GM19397 (cell line): ENCODE data around the gene TSN.

Source experiments
- ATAC-seq: cut with Tn5 transposase; IDR thresholded peaks from one replicate; pipeline ENCODE4 v1.9.1; 2021; ENCODE audit warnings: mild to moderate bottlenecking, moderate library complexity; ENCODE audit not compliant: unreplicated experiment

TSN gene

DNA sequence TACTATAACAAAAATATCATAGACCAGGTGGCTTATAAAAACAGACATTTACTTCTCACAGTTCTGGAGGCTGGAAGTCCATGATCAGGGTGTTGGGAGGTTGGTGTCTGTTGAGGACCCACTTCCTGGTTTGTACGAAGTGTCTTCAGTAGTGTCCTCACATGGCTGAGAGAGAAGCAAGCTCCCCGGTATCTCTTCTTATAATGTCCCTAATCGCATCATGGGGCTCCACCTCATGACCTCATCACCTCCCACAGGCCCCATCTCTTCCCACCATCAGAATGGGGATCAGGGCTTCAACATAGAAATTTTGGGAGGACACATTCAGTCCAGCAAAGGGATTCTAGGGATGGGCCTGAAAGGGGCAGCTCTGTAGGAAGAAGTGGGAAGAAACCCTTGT is 14.0 kb upstream of the TSN start:
- ATAC-seq, result no peak

DNA sequence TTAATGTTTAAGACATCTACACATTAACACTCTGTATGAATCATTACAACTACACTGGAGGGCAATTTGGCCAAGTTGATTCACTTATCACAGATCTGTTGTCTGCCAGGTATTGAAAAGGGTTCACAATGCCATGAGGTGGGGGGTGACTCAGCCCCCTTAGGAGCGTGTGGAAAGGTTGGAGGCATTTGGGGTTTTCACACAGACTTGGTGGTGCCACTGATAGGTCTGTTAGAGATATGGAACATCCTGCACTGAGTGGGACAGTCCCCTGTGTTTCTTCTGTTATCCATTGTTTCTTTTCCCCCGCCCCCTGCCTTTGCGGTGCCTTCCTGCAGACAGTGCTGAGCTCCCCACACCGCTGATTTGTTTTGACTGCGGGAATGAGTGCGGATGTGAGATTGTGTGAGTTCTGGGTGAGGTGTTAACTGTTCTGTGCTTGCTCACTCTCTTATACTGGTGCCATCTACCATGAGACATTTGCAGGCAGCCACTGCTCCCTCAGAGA is 9.3 kb upstream of the TSN start:
- ATAC-seq, result no peak

DNA sequence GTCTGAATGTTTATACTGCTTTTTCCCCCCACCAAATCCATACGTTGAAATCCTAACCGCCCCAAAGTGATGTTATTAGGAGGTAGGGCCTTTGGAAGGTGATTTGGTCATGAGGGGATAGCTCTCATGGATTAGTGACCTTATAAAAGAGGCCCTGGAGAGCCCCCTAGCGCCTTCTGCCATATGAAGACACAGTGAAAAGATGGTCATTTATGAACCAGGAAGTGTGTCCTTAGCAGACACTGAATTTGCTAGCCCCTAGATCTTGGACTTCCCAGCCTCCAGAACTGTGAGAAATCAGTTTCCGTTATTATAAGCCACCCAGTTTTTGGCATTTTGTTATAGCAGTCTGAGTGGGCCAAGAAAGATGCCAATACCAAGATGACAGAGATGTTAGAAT is 7.2 kb upstream of the TSN start:
- no peak for ATAC-seq

DNA sequence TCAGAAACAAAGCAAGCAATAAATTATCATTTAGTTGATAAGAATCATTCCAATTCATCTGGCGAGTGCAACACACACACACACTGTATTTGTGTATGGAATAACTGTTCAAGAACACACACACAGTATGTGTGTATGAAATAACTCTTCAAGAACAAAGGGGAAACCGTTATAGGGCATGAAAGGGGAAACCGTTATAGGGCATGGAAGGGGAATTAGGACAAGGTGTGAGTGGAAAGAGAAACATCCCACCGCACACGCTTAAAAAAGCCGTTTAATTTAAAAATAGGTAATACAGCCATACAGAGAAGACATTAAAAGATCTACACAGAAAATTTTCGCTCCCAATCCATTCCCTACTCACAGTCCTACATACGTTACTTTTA is 607 bp upstream of the TSN start:
- no peak for ATAC-seq

DNA sequence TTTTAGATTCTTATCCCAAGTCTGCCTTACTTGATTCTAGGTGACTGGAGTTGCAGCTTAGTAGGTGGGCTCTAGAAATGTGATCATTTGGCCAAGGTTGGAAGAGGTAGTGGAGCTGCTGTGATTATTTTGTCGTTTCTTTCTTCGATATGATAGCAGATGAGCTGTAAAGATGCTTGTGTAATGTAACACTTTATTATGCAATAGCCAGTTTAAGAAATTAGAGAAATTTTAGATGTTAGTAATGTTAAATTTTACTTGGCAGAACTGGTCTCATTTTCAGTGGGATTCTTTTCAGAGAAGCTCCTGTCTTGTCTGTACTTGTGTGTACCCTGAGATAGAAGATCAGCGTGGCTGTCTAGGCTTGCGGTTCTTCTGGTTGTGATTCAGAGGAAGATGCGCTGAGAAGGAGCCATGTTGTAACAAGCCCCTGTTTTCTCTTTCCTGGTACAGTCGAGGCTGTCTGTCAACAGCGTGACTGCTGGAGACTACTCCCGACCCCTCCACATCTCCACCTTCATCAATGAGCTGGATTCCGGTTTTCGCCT is 9.3 kb downstream of the TSN start:
- ATAC-seq, result no peak

DNA sequence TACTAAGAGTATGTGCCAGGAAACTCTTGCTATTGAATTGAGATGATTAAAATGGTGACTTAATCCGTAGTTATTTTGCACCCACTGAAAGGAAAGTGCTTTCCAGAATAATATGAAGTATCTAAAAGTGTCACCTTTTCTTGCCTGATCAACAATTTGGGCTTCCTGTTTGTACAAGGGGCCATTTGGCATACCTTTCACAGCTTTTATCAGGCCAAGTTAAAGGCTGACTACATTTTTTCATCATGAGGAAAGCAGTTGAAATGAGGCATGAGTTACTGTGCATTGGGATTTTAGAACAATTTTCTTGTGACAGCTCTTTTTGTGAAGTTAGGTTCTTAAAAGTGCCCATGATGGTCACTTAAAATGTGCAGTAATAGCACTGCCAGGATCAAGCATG is 11.2 kb downstream of the TSN start:
- no peak for ATAC-seq

DNA sequence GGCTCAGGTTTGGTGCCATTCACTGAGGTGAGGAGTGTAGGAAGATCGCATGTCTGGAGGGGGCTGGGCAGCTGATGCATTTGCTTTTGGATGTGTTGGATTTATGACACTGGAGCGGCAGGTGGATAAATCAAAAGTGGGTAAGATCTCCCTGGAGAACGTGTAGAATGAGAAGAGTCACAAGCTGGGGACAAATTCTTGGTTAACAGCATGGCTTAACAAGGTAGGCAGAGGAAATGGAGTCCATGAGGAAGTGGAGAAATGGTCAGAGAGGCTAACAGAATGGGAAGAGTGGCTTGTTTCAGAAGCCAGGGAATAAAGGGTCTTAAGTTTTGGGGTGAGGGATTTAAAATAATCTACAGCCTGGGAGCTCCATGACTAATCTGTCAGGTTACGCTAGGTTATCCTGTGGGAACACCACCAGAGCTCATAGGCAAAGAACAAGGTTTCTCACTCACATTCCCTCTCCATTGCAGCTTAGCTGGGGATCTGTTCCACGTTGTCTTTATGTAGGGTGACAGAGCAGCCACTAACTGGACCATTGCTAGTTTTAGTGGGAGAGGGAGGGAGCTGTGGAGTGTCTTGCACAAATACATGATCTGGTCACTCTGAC is 12.8 kb downstream of the TSN start:
- no peak for ATAC-seq

DNA sequence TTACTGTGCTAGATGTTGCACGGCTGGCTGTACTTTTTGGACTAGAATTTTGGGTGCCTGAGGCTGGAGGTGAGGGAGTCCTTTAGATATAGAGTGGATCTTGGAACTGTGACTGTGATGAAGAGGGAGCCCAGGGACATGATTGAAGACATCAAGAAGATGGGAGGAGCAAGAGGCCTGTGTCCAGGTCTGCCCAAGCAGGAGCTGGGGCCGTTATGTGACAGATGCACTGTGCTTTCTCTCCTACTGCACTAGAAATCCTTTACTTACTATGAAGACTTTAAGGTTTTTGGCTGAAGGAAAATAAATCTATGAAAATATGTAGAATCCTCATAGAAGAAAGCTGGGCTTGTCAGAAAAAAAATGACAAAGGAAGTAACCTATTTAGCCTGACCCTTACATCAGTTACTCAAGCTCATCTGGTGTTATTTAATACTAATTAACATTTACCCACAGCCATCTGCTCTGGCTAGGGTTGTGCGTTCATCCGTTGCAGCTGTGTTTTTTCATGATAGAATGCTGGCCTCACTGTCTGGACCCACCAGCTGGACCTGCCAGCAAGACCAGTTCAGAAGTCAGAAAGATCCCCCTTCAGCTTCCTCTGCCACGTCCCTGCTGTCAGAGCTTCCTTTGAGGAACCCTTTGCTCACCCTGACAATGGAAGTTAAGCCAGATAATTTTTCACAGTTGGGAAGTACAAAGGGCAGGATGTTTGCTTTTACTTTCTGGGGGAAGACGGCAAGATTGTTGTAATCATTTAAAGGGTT is 16.7 kb downstream of the TSN start:
- ATAC-seq, result no peak

DNA sequence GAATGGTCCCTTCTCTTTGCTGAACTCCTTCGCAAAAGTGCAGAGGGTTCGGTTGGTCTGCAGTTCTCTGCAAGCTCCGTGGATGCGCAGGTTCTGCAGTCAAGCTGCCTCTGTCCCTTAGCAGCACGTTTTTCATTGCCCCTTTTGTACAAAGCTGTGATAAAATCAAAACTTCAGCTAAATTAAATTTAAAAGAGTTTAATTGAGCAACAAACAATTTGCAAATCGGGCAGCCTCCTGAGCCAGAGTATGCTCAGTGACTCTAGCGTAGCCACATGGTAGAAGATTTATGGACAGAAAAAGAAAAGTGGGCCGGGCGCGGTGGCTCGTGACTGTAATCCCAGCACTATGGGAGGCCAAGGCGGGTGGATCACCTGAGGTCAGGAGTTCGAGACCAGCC is 18.8 kb downstream of the TSN start:
- ATAC-seq, result no peak

DNA sequence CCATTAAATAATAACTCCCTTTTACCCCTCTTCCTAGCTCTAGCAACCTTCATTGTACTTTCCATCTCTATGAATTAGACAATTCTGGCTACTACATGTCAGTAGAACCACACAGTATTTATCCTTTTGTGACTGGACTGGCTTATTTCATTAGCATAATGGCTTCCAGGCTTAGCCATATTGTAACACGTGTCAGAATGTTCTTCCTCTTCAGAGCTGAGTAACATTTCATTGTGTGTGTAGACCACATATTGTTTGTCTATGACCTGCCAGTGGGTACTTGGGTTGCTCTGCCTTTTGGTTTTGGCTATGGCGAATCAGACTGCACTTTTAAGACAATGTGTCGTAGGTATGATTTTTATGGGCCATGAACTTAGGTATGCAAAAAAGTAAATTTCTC is 20.9 kb downstream of the TSN start:
- no peak for ATAC-seq

DNA sequence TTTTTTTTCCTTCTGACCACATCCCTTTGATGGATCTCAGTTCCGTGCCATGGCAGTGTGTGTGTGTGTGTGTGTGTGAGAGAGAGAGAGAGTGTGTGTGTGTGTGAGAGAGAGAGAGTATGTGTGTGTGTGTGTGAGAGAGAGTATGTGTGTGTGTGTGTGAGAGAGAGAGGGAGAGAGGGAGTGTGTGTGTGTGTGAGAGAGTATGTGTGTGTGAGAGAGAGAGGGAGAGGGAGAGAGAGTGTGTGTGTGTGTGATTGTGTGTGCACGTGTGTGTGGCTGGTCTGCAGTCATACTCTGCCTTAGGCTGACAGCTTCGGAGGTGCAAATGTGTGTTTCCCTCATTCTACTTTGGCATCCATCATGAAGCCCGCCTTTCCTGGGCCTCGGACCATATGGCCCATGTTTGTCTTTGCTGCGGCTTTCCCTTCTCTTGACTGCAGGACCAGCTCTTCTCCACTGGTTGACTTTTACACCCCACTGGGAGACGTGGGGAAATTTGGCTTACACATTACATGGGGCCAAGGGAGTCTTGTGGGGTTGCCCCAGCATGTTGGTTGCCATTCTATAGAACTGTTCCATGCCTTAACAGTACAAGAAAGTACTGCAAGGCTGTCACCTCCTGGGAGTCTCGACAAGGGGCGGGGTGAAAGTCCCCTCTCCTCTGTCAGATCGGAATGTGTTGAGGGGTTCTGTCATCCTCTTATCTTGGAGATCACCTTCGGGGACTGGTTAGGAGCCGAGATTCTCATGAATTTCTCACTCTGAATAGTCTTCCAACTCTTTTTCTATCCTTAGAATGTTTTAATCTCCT is 21.6 kb downstream of the TSN start:
- ATAC-seq, result no peak

DNA sequence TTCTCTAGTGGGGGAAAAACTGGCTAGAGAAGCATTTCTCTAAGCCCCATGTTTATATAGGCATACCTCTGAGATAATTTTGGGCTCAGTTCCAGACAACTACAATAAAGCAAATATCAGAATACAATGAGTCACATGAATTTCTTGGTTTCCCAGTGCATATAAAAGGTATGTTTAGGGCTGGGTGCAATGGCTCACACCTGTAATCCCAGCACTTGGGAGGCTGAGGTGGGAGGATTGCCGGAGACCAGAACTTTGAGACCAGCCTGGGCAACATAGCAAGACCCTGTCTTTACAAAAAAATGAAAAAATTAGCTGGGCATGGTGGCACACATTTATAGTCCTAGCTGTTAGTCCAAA is 22.2 kb downstream of the TSN start:
- no peak for ATAC-seq

DNA sequence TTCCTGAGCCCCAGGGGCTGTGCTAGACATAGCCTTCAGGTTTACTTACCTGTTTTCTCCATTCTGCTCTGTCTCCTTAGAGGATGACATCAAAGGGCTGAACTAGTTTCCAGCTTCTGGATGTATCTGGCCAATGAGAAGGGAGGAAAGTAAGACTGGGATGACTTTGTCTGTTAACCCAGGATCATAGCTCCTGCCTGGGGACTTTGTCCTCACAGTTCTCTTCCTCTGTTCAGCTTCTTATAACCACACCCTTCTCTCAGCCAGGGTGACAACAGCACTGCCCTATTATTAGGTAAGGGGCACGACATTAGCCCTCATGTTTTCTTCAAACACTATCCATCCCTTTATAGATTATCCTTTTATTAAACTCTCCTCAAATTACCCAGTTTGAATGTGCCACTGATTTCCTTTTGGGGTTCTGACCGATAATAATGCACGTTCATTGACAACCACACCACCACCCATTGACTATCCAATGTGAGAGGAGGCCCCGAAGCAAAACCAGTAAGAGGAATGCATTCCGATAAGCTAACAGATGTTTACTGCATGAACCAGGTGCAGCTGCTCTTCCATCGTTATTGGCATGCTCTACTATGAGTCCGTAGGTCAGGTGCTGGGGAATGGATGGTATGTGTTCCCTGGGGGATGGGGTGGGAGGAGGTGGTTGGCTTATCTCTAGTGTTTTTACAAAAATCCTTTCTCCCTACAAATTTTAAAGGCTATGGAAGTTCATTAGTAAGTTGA is 23.5 kb downstream of the TSN start:
- no peak for ATAC-seq

DNA sequence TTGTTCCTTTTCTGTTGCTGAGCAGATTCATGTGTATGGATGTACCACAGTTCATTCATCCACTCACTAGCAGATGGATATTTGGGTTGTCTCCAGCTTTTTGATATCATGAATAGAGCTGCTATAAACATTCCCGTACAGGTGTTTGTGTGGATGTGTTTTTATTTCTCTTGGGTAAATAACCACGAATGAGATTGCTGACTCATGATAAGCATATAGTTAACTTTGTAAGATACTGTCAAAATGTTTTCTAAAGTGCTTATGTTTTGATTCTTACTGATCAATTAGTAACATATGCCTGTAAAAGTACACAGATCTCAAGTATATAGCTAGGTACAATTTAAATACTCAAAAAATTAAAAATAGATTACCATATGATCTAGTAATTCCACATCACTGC is 27.7 kb downstream of the TSN start:
- ATAC-seq, result no peak

DNA sequence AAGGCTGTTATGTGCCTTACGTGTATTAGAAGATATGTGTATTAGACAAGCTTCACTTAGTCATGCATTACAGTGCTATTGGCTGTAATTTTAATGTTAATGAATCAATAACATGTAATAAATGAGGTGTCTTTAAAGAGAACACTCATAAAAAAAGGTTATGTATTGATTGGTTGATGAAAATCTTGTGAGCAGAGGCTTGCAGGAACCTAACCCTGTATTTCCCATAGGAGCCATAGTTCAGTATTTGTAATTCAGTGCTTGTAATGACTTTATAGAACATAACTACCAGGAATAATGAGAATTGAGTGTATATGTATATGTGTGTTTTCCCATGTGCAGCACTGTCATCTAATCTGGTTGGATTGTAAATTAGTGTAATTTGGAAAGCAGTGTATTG is 33.2 kb downstream of the TSN start:
- no peak for ATAC-seq

DNA sequence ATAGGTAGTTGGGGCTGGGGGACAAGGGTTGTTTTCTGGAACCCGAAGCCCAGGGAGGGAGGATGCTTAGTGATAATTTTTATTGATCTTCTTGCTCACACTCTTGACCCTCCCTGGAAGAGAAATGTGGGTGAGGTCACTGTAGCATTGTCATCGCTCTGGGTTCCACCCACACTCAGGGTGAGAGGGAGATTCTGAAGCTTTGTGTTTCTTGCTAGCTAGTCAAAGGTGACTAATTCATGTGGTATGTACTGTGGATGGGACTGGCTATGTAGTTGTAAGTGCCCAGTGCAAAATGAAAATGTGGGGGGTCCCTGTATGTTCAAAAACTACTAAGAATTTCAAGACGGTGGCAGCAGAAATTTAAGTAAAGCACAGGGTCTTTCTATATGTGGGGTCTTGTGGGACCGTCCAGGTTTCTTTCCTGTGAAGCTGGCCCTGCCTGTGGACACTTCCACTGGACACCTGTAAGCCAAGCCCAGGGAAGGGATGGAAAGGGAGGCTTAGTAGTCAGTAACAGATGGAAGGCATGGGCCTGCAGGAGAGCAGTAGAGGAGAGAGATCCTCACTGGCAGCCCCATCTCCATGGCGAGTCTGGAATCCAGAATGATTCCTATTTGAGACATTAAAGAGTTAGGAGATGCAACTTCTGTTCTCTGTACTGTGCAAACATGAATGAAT is 35.0 kb downstream of the TSN start:
- no peak for ATAC-seq

DNA sequence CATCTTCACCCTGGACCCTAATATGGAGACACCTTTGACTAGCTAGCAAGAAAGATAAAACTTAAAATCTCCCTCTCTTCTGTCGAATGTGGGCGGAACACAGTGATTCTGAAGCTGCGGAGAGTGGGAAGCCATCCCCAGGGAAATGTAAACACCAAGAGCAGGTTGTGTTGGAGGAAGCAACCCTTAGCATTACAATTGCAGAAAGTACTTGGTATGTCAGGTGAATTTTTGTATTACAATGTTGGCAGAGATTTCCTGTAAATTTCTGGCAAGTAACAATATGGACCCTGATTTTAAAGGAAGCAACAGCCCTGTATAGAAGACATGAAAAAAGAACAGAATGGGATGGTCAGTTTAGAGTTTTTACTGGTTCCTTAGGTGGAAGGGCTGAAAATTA is 35.8 kb downstream of the TSN start:
- ATAC-seq, result no peak

DNA sequence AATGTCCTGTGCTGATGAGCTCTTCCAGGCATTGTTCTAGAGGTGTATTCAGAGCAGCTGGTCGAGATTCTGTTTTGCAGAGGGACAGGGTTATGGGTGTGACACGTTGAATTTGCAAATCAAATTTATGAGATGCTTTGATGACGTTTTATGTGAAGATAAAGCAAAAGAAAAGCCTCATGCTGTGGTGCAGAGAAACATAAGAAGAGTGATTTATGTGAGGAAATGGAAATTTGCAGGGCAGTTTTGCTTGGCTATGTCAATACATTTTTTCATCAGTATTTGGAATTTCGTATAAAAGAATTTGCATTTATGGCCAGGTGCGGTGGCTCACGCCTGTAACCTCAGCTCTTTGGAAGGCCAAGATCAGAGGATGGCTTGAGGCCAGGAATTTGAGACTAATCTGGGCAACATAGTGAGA is 36.4 kb downstream of the TSN start:
- no peak for ATAC-seq

DNA sequence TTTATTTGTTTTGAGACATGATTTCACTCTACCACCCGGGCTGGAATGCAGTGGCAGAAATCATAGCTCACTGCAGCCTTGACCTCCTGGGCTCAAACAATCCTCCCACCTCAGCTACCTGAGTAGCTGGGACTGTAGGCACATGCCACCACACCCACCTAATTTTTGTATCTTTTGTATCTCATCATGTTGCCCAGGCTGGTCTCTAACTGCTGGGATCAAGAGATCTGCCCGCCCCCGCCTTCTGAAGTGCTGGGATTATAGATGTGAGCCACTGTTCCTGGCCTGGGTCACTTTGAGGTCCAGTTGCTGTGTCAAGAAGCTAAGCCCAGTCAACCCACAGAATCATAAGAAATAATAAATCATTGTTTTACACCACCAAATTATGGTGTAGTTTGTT is 38.4 kb downstream of the TSN start:
- ATAC-seq, result no peak

DNA sequence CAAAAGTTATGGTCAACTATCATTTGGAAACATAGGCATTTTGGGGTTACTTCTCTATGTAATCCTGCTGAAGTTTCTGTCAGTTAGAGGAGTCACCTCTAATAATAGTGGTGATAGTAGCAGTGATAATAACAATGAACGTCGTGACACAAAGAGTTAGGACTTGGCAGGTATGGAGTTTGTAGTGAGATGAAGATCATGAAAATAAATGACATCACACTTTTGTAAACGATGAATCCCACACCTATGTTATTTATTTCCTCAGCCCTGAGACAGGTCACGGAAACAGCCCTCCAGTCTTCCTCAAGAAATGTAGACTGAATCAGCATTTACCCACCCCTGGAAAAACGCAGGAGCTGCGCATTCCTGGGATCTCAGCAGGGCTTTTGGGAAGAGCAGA is 38.8 kb downstream of the TSN start:
- no peak for ATAC-seq
